ENCODE measurements around the gene STXBP5L. TPM values are rescaled to one million over a fixed set of nuclear protein-coding genes. Genes with fewer than 3 reads are reported as not detected.
A peak's percentile ranks its signal among the peaks of the same experiment; 100 is the strongest.

The STXBP5L gene
- not detected for total RNA-seq
- not detected for polyA plus RNA-seq
- total RNA-seq, result not detected

GRCh38 chr3:120908030-120908794 is at the start of gene STXBP5L:
STXBP5L (plus strand) TSS chr3:120908205; CDS start chr3:120909579, 1,374 bp downstream.
- peaks cover 53 to 74% (median 66%) of the 10 kb centered on the region in 5 donors for H3K27me3 Mint-ChIP-seq
- H3K4me3 Mint-ChIP-seq, result peak within 1 kb of the TSS; percentile 70 to 90 (median 83)
- H3K9me3 Mint-ChIP-seq, result peaks cover 0 to 29% (median 9%) of the 10 kb centered on the region in 11 donors
- intact Hi-C loops (cut with micrococcal nuclease), result no loop called here
- peaks cover 0 to 7% (median 6%) of the 10 kb centered on the region in 5 donors for H3K36me3 Mint-ChIP-seq
- Histone ChIP-seq H3K4me1 (ENCODE audit: control insufficient read depth in 2 of 2, insufficient read depth in 2 of 2, low read length in 2 of 2) (peaks cover 0 to 8% of the 10 kb centered on the region in 2 donors), H3K9me3 (ENCODE audit: control insufficient read depth in 2 of 3, low read length in 3 of 3) (no peaks in the 10 kb centered on the region), H3K36me3 (ENCODE audit: control insufficient read depth in 2 of 3, insufficient read depth in 3 of 3, low read length in 3 of 3) (no peaks in the 10 kb centered on the region), H3K4me3 (ENCODE audit: low read length) (peak within 1 kb of the TSS; percentile 8), H3K27me3 (ENCODE audit: control insufficient read depth in 2 of 2, insufficient read depth in 2 of 2, low read length in 2 of 2) (peaks cover 7 to 24% of the 10 kb centered on the region in 2 donors), H3K27ac (ENCODE audit: low read depth, low read length) (no peak within 1 kb of the TSS)
- CTCF ChIA-PET, result no interaction called here
- H3K27ac Mint-ChIP-seq, result peak within 1 kb of the TSS in 1 of 9 donors; percentile 83
- peak; percentile 67 for ATAC-seq
- POLR2A ChIA-PET, result no interaction called here
- DNase-seq, result peak in 7 of 9 donors; percentile 5 to 62 (median 10)
- peaks cover 10 to 26% (median 21%) of the 10 kb centered on the region in 7 donors for H3K4me1 Mint-ChIP-seq

- H3K27ac Mint-ChIP-seq, result no peak overlapping the region
- no peaks in the 10 kb centered on the region for H3K4me1 ChIP-seq (ENCODE audit: control insufficient read depth in 2 of 2, insufficient read depth in 2 of 2, low read length in 2 of 2)
- H3K9me3 Mint-ChIP-seq, result peaks cover 0 to 4% (median 0%) of the 10 kb centered on the region in 11 donors
- ATAC-seq (no peak), DNase-seq (no peak)
- no peaks in the 10 kb centered on the region for H3K9me3 ChIP-seq (ENCODE audit: control insufficient read depth in 2 of 3, low read length in 3 of 3)
- no peaks in the 10 kb centered on the region for H3K36me3 Mint-ChIP-seq
- H3K4me3 Mint-ChIP-seq, result no peak overlapping the region
- H3K27ac ChIP-seq (ENCODE audit: low read depth, low read length), result no peak overlapping the region
- H3K4me1 Mint-ChIP-seq, result no peaks in the 10 kb centered on the region
- H3K27me3 Mint-ChIP-seq, result peaks cover 2 to 22% (median 17%) of the 10 kb centered on the region in 5 donors
- ChIA-PET CTCF (no interaction called here), POLR2A (no interaction called here)
- intact Hi-C loops (cut with micrococcal nuclease), result no loop called here
- H3K4me3 ChIP-seq (ENCODE audit: low read length), result no peak overlapping the region
- H3K36me3 ChIP-seq (ENCODE audit: control insufficient read depth in 2 of 3, insufficient read depth in 3 of 3, low read length in 3 of 3), result no peaks in the 10 kb centered on the region
- H3K27me3 ChIP-seq (ENCODE audit: control insufficient read depth in 2 of 2, insufficient read depth in 2 of 2, low read length in 2 of 2), result no peaks in the 10 kb centered on the region
These were observed 49.5 kb upstream of the STXBP5L start for GRCh38 chr3:120858521-120858920.

- H3K4me3 Mint-ChIP-seq, result no peak overlapping the region
- intact Hi-C loops (cut with micrococcal nuclease), result no loop called here
These were observed 43.5 kb upstream of the STXBP5L start for GRCh38 chr3:120864541-120864940.

GRCh38 chr3:120875507-120875906 is 32.5 kb upstream of the STXBP5L start:
- intact Hi-C loops (cut with micrococcal nuclease), result no loop called here
- no peak for ATAC-seq
- H3K27me3 Mint-ChIP-seq, result peaks cover 3 to 53% (median 29%) of the 10 kb centered on the region in 5 donors

More at GRCh38 chr3:120864541-120864940, 43.5 kb upstream of the STXBP5L start:
- Histone ChIP-seq H3K4me1 (ENCODE audit: control insufficient read depth in 2 of 2, insufficient read depth in 2 of 2, low read length in 2 of 2) (no peaks in the 10 kb centered on the region), H3K27ac (ENCODE audit: low read depth, low read length) (no peak overlapping the region), H3K36me3 (ENCODE audit: control insufficient read depth in 2 of 3, insufficient read depth in 3 of 3, low read length in 3 of 3) (no peaks in the 10 kb centered on the region), H3K27me3 (ENCODE audit: control insufficient read depth in 2 of 2, insufficient read depth in 2 of 2, low read length in 2 of 2) (no peaks in the 10 kb centered on the region), H3K9me3 (ENCODE audit: control insufficient read depth in 2 of 3, low read length in 3 of 3) (no peaks in the 10 kb centered on the region), H3K4me3 (ENCODE audit: low read length) (no peak overlapping the region)
- H3K27ac Mint-ChIP-seq, result no peak overlapping the region
- DNase-seq (no peak), ATAC-seq (no peak)
- H3K36me3 Mint-ChIP-seq, result no peaks in the 10 kb centered on the region
- peaks cover 2 to 28% (median 10%) of the 10 kb centered on the region in 5 donors for H3K27me3 Mint-ChIP-seq
- ChIA-PET POLR2A (no interaction called here), CTCF (no interaction called here)
- H3K4me1 Mint-ChIP-seq, result no peaks in the 10 kb centered on the region
- peaks cover 0 to 7% (median 2%) of the 10 kb centered on the region in 11 donors for H3K9me3 Mint-ChIP-seq

GRCh38 chr3:120875989-120876388 is 32.0 kb upstream of the STXBP5L start:
- Histone ChIP-seq H3K9me3 (ENCODE audit: control insufficient read depth in 2 of 3, low read length in 3 of 3) (no peaks in the 10 kb centered on the region), H3K4me3 (ENCODE audit: low read length) (no peak overlapping the region), H3K27ac (ENCODE audit: low read depth, low read length) (no peak overlapping the region), H3K36me3 (ENCODE audit: control insufficient read depth in 2 of 3, insufficient read depth in 3 of 3, low read length in 3 of 3) (no peaks in the 10 kb centered on the region), H3K27me3 (ENCODE audit: control insufficient read depth in 2 of 2, insufficient read depth in 2 of 2, low read length in 2 of 2) (no peaks in the 10 kb centered on the region), H3K4me1 (ENCODE audit: control insufficient read depth in 2 of 2, insufficient read depth in 2 of 2, low read length in 2 of 2) (no peaks in the 10 kb centered on the region)
- Mint-ChIP-seq H3K9me3 (peaks cover 0 to 1% (median 0%) of the 10 kb centered on the region in 11 donors), H3K36me3 (no peaks in the 10 kb centered on the region), H3K27me3 (peaks cover 3 to 53% (median 31%) of the 10 kb centered on the region in 5 donors), H3K27ac (no peak overlapping the region), H3K4me3 (no peak overlapping the region), H3K4me1 (no peaks in the 10 kb centered on the region)
- ChIA-PET POLR2A (no interaction called here), CTCF (no interaction called here)
- intact Hi-C loops (cut with micrococcal nuclease), result no loop called here
- no peak for DNase-seq
- ATAC-seq, result no peak

More at GRCh38 chr3:120875507-120875906, 32.5 kb upstream of the STXBP5L start:
- no peaks in the 10 kb centered on the region for H3K27me3 ChIP-seq (ENCODE audit: control insufficient read depth in 2 of 2, insufficient read depth in 2 of 2, low read length in 2 of 2)
- no peaks in the 10 kb centered on the region for H3K36me3 ChIP-seq (ENCODE audit: control insufficient read depth in 2 of 3, insufficient read depth in 3 of 3, low read length in 3 of 3)
- peaks cover 0 to 1% (median 0%) of the 10 kb centered on the region in 11 donors for H3K9me3 Mint-ChIP-seq
- CTCF ChIA-PET, result no interaction called here
- H3K4me1 ChIP-seq (ENCODE audit: control insufficient read depth in 2 of 2, insufficient read depth in 2 of 2, low read length in 2 of 2), result no peaks in the 10 kb centered on the region
- H3K9me3 ChIP-seq (ENCODE audit: control insufficient read depth in 2 of 3, low read length in 3 of 3), result no peaks in the 10 kb centered on the region
- H3K4me3 Mint-ChIP-seq, result no peak overlapping the region
- H3K27ac ChIP-seq (ENCODE audit: low read depth, low read length), result no peak overlapping the region
- H3K27ac Mint-ChIP-seq, result no peak overlapping the region
- no peaks in the 10 kb centered on the region for H3K36me3 Mint-ChIP-seq
- DNase-seq, result no peak
- no peaks in the 10 kb centered on the region for H3K4me1 Mint-ChIP-seq
- POLR2A ChIA-PET, result no interaction called here
- no peak overlapping the region for H3K4me3 ChIP-seq (ENCODE audit: low read length)

- DNase-seq (no peak), ATAC-seq (no peak)
- peaks cover 0 to 5% of the 10 kb centered on the region in 2 donors for H3K27me3 ChIP-seq (ENCODE audit: control insufficient read depth in 2 of 2, insufficient read depth in 2 of 2, low read length in 2 of 2)
- intact Hi-C loops (cut with micrococcal nuclease), result no loop called here
- H3K4me1 ChIP-seq (ENCODE audit: control insufficient read depth in 2 of 2, insufficient read depth in 2 of 2, low read length in 2 of 2), result no peaks in the 10 kb centered on the region
- no peak overlapping the region for H3K27ac ChIP-seq (ENCODE audit: low read depth, low read length)
- CTCF ChIA-PET, result interaction anchor here (0.6 kb wide), 1 partner anchor 1020 kb away, joined by 3 read pairs; no protein-coding TSS in a partner anchor
- Mint-ChIP-seq H3K4me1 (no peaks in the 10 kb centered on the region), H3K27me3 (peaks cover 3 to 32% (median 19%) of the 10 kb centered on the region in 5 donors), H3K27ac (no peak overlapping the region), H3K36me3 (no peaks in the 10 kb centered on the region), H3K9me3 (peaks cover 0 to 2% (median 0%) of the 10 kb centered on the region in 11 donors), H3K4me3 (no peak overlapping the region)
- H3K4me3 ChIP-seq (ENCODE audit: low read length), result no peak overlapping the region
- H3K9me3 ChIP-seq (ENCODE audit: control insufficient read depth in 2 of 3, low read length in 3 of 3), result no peaks in the 10 kb centered on the region
- POLR2A ChIA-PET, result no interaction called here
- no peaks in the 10 kb centered on the region for H3K36me3 ChIP-seq (ENCODE audit: control insufficient read depth in 2 of 3, insufficient read depth in 3 of 3, low read length in 3 of 3)
These were observed 28.6 kb upstream of the STXBP5L start for GRCh38 chr3:120879411-120879810.

- no peak overlapping the region for H3K4me3 ChIP-seq (ENCODE audit: low read length)
- no peaks in the 10 kb centered on the region for H3K9me3 ChIP-seq (ENCODE audit: control insufficient read depth in 2 of 3, low read length in 3 of 3)
- peaks cover 0 to 4% of the 10 kb centered on the region in 2 donors for H3K27me3 ChIP-seq (ENCODE audit: control insufficient read depth in 2 of 2, insufficient read depth in 2 of 2, low read length in 2 of 2)
- H3K4me3 Mint-ChIP-seq, result no peak overlapping the region
- no peaks in the 10 kb centered on the region for H3K36me3 Mint-ChIP-seq
- H3K36me3 ChIP-seq (ENCODE audit: control insufficient read depth in 2 of 3, insufficient read depth in 3 of 3, low read length in 3 of 3), result no peaks in the 10 kb centered on the region
- H3K27ac ChIP-seq (ENCODE audit: low read depth, low read length), result no peak overlapping the region
- ChIA-PET CTCF (no interaction called here), POLR2A (no interaction called here)
- H3K9me3 Mint-ChIP-seq, result peaks cover 0 to 14% (median 0%) of the 10 kb centered on the region in 11 donors
- DNase-seq, result no peak
- H3K27ac Mint-ChIP-seq, result no peak overlapping the region
- ATAC-seq, result no peak
- no peaks in the 10 kb centered on the region for H3K4me1 Mint-ChIP-seq
- peaks cover 0 to 30% (median 13%) of the 10 kb centered on the region in 5 donors for H3K27me3 Mint-ChIP-seq
- intact Hi-C loops (cut with micrococcal nuclease), result no loop called here
- H3K4me1 ChIP-seq (ENCODE audit: control insufficient read depth in 2 of 2, insufficient read depth in 2 of 2, low read length in 2 of 2), result no peaks in the 10 kb centered on the region
These were observed 15.1 kb upstream of the STXBP5L start for GRCh38 chr3:120892921-120893320.

Data from naive thymus-derived CD4-positive, alpha-beta T cell (primary cell).